ENCODE measurements around the gene OXLD1. TPM values are rescaled to one million over a fixed set of nuclear protein-coding genes. Genes with fewer than 3 reads are reported as not detected.

Gene OXLD1
- total RNA-seq, 1 experiment from 2014 or later = 78.7 TPM

DNA sequence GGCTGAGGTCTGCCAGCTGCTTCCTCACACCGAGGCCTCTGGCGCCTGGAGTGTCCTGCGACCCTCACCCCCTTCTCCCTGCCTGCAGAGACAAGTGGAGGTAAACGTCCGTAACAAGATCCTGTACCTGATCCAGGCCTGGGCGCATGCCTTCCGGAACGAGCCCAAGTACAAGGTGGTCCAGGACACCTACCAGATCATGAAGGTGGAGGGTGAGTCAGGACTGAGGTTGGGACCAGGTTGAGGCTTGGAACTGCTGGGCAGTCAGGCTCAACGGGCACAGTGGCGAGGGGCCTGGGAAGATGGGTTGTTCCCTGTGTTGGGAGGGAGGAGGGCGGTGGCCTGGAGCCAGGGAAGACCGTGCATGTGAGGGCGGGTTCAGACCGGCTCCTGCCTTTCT lies 22.2 kb upstream of the OXLD1 start:
- H3K27ac ChIP-seq (ENCODE audit: low read length) = no peak overlapping the region
- peaks cover 20% of the 10 kb centered on the region for H4K20me1 ChIP-seq (ENCODE audit: insufficient read depth, low read depth, low read length)
- no peaks in the 10 kb centered on the region for H3K9me3 ChIP-seq (ENCODE audit: low read length)
- H3K4me1 ChIP-seq (ENCODE audit: low read length) = peaks cover 17% of the 10 kb centered on the region
- no peak for DNase-seq
- H3K4me3 ChIP-seq (ENCODE audit: low read length) = no peak overlapping the region
- no peak overlapping the region for H3K9ac ChIP-seq (ENCODE audit: low read length)
- H3K4me2 ChIP-seq (ENCODE audit: low read depth, low read length, poor library complexity, severe bottlenecking) = no peak overlapping the region
- no peak overlapping the region for H2AFZ ChIP-seq (ENCODE audit: low read length)
- no peaks in the 10 kb centered on the region for H3K9me2 ChIP-seq (replicated peaks; ENCODE audit: insufficient read depth, low read length)
- H3K79me2 ChIP-seq (ENCODE audit: low read length) = peaks cover 36% of the 10 kb centered on the region
- H3K27me3 ChIP-seq (ENCODE audit: low read length) = no peaks in the 10 kb centered on the region
- H3K36me3 ChIP-seq (ENCODE audit: insufficient read depth, low read length) = peaks cover 17% of the 10 kb centered on the region; the same call in 1 of the 2 replicates

DNA sequence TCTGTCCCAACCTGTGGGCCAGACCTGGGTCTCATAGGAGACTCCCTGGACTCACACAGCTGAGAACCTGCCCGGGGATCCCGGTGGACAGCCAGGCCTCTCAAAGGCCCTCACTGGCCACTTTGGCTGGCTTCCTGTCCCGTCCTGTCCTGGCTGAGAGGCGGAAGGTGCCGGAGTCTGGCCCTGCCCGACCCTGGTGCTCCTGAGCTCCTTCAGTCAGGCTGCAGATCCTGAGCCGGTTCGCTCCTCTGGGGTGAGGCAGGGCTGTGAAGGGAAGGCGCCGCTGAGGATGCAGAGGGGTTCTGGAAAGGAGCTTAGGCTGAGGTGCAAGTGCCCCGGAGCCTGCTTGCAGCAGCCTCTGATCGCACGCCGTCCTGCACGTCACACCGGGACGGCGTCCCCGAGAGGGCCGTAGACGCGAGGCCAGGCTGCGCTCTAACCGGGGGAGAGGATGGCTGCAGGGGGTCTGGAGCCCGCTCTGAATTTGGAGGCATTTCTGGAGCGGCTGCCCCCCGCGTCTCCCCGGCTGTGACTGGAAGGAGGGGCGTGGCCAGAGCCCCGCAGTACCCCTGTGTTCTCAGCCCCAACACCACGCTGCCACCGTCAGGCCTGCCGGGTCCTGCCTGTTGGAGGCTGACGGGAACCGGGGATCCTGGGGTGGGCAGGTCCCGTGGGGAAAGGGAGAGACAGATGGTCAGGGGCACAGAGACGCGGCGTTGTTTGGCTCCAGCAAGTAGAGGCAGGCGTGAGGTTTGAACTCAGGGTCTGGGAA lies 21.6 kb upstream of the OXLD1 start:
- Histone ChIP-seq H3K9me2 (replicated peaks; ENCODE audit: insufficient read depth, low read length) (no peaks in the 10 kb centered on the region), H3K36me3 (ENCODE audit: insufficient read depth, low read length) (peaks cover 15% of the 10 kb centered on the region; the same call in 1 of the 2 replicates), H2AFZ (ENCODE audit: low read length) (no peak overlapping the region), H3K4me3 (ENCODE audit: low read length) (no peak overlapping the region), H3K9me3 (ENCODE audit: low read length) (no peaks in the 10 kb centered on the region), H3K4me1 (ENCODE audit: low read length) (peaks cover 17% of the 10 kb centered on the region), H3K79me2 (ENCODE audit: low read length) (peaks cover 42% of the 10 kb centered on the region), H4K20me1 (ENCODE audit: insufficient read depth, low read depth, low read length) (peaks cover 23% of the 10 kb centered on the region), H3K27me3 (ENCODE audit: low read length) (no peaks in the 10 kb centered on the region), H3K9ac (ENCODE audit: low read length) (no peak overlapping the region), H3K4me2 (ENCODE audit: low read depth, low read length, poor library complexity, severe bottlenecking) (no peak overlapping the region), H3K27ac (ENCODE audit: low read length) (no peak overlapping the region)
- no peak for DNase-seq

DNA sequence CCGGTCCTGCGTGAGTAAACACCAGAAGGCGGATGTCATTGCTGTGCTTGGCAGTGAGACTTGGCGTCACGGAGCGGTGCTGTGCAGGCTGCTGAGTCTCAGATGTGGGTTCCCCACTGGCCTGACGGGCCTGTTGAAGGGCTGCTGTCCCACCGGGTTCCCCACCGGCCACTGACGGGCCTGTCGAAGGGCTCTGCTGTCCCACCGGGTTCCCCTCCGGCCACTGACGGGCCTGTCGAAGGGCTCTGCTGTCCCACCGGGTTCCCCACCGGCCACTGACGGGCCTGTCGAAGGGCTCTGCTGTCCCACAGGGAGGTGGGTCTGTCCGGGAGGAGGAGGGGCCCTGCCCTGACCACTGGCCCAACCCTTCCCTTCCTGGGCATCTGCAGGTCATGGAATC lies 20.2 kb upstream of the OXLD1 start:
- peaks cover 28% of the 10 kb centered on the region for H4K20me1 ChIP-seq (ENCODE audit: insufficient read depth, low read depth, low read length)
- peaks cover 55% of the 10 kb centered on the region for H3K79me2 ChIP-seq (ENCODE audit: low read length)
- no peak overlapping the region for H2AFZ ChIP-seq (ENCODE audit: low read length)
- H3K9ac ChIP-seq (ENCODE audit: low read length) = no peak overlapping the region
- H3K36me3 ChIP-seq (ENCODE audit: insufficient read depth, low read length) = peaks cover 15% of the 10 kb centered on the region; the same call in 1 of the 2 replicates
- no peak overlapping the region for H3K4me3 ChIP-seq (ENCODE audit: low read length)
- peaks cover 23% of the 10 kb centered on the region for H3K4me1 ChIP-seq (ENCODE audit: low read length)
- no peak overlapping the region for H3K27ac ChIP-seq (ENCODE audit: low read length)
- no peak overlapping the region for H3K4me2 ChIP-seq (ENCODE audit: low read depth, low read length, poor library complexity, severe bottlenecking)
- H3K9me2 ChIP-seq (replicated peaks; ENCODE audit: insufficient read depth, low read length) = no peaks in the 10 kb centered on the region
- no peak for DNase-seq
- H3K27me3 ChIP-seq (ENCODE audit: low read length) = no peaks in the 10 kb centered on the region
- no peaks in the 10 kb centered on the region for H3K9me3 ChIP-seq (ENCODE audit: low read length)

DNA sequence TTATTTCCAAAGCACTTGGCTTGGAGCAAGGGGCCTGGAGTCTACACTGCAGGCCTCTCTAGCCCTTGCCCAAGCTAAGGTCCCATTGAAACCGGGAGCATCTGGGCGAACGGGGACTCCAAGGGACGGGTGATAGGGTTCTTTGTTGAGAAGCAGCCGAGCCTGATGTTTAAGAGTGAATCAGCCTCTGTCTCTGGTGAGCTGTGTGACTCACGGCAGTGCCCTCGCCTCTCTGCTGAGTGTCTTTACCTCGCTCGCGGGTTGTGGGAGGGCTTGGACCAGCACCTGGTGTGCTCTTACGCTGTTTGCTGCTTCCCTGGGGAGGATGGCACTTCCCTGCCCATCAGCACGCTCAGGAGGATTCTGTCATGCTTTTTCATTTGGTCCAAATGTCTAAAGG lies 18.7 kb upstream of the OXLD1 start:
- Histone ChIP-seq H3K9me2 (replicated peaks; ENCODE audit: insufficient read depth, low read length) (no peaks in the 10 kb centered on the region), H4K20me1 (ENCODE audit: insufficient read depth, low read depth, low read length) (peaks cover 28% of the 10 kb centered on the region), H3K9me3 (ENCODE audit: low read length) (no peaks in the 10 kb centered on the region), H2AFZ (ENCODE audit: low read length) (no peak overlapping the region), H3K27ac (ENCODE audit: low read length) (no peak overlapping the region), H3K9ac (ENCODE audit: low read length) (peak overlapping the region; percentile 79), H3K4me2 (ENCODE audit: low read depth, low read length, poor library complexity, severe bottlenecking) (peak overlapping the region; percentile 92), H3K79me2 (ENCODE audit: low read length) (peaks cover 57% of the 10 kb centered on the region), H3K36me3 (ENCODE audit: insufficient read depth, low read length) (peaks cover 15% of the 10 kb centered on the region; the same call in 1 of the 2 replicates), H3K27me3 (ENCODE audit: low read length) (no peaks in the 10 kb centered on the region), H3K4me1 (ENCODE audit: low read length) (peaks cover 23% of the 10 kb centered on the region), H3K4me3 (ENCODE audit: low read length) (peak overlapping the region; percentile 74)
- no peak for DNase-seq

DNA sequence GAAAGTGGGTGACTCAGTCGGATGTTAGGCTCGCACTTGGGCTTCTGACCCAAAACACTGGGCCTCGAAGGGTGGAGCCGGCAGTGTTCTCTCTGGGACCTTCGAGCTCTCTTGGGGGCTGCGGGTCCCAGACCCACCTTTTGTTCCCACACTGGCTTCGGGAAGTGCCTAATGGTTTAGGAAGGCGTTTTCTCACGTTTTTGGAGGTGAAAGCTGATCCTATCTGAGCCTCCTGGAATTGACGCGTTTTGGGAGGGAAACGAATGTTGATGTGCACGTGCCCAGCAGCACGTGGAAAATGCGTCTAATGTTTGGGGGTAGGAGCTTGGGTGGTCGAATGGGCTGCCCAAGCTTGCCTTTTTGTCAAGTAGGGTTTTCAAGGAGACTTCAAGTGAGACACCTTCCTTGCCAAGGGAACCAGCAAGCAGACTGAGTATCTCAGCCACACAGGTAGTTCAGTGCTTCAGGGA lies 18.1 kb upstream of the OXLD1 start:
- peaks cover 57% of the 10 kb centered on the region for H3K79me2 ChIP-seq (ENCODE audit: low read length)
- peaks cover 15% of the 10 kb centered on the region; the same call in 1 of the 2 replicates for H3K36me3 ChIP-seq (ENCODE audit: insufficient read depth, low read length)

DNA sequence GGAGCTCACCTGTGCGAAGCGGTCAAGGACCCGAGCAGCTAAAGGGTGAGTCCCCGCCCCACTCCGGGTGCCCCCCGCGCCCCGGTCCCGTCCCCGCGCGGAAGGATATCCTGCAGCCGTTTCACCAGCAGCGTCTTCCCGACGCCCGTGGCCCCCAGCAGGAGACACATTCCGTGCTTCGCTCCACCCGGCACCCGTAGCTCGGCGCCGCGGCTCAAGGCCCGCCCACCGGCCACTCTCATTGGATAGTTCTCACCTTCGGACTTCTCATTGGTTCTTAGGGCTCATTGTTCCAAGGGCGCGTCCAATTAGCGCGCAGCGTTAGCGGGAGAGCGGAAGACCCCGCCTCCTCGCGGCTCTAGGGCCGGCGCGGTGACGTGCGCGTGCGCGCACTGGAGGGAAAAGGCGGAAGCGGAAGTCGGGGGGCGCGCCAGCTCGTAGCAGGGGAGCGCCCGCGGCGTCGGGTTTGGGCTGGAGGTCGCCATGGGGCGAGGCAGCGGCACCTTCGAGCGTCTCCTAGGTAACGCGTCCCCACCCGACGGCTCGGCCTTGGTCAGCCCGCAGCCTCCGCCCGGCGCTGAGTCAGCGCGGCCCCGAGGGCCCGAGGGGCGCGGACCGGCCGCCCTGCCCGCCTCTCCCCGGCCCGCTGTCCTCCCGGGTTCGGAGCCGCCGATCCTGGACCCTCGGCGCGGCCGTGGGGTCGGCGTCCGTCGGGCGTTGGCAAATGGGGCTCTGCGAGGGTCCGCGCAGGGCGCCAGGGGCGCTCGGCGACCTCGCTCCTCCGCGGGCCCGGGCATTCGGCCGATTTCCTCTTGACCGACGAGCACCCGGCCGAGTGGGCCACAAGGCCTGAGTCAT lies 17.4 kb upstream of the OXLD1 start, which contains the start of the genes ARL16 and HGS:
Gene ARL16 (minus strand): TSS at position 214 of the 858 bp plus-strand sequence. CDS start 44 bp downstream, at position 170.
Gene HGS (plus strand): TSS at position 428 of the 858 bp plus-strand sequence. CDS start 56 bp downstream, at position 484.
- no peaks in the 10 kb centered on the region for H3K27me3 ChIP-seq (ENCODE audit: low read length)
- peak within 1 kb of the TSS; percentile 74 for H3K4me3 ChIP-seq (ENCODE audit: low read length)
- peak; percentile 100 for DNase-seq
- H3K36me3 ChIP-seq (ENCODE audit: insufficient read depth, low read length) = peaks cover 15% of the 10 kb centered on the region; the same call in 1 of the 2 replicates
- H3K79me2 ChIP-seq (ENCODE audit: low read length) = peaks cover 57% of the 10 kb centered on the region
- H3K9me2 ChIP-seq (replicated peaks; ENCODE audit: insufficient read depth, low read length) = no peaks in the 10 kb centered on the region
- H3K27ac ChIP-seq (ENCODE audit: low read length) = peak within 1 kb of the TSS; percentile 45; the same call in 1 of the 2 replicates
- peaks cover 23% of the 10 kb centered on the region for H3K4me1 ChIP-seq (ENCODE audit: low read length)
- peak within 1 kb of the TSS; percentile 92 for H3K4me2 ChIP-seq (ENCODE audit: low read depth, low read length, poor library complexity, severe bottlenecking)
- H3K9ac ChIP-seq (ENCODE audit: low read length) = peak within 1 kb of the TSS; percentile 96
- H4K20me1 ChIP-seq (ENCODE audit: insufficient read depth, low read depth, low read length) = peaks cover 28% of the 10 kb centered on the region
- H2AFZ ChIP-seq (ENCODE audit: low read length) = peak within 1 kb of the TSS; percentile 55; the same call in 1 of the 2 replicates
- no peaks in the 10 kb centered on the region for H3K9me3 ChIP-seq (ENCODE audit: low read length)

More for the DNA sequence above, 18.1 kb upstream of the OXLD1 start:
- H3K27ac ChIP-seq (ENCODE audit: low read length) = peak overlapping the region; percentile 21; the same call in 1 of the 2 replicates
- peaks cover 23% of the 10 kb centered on the region for H3K4me1 ChIP-seq (ENCODE audit: low read length)
- no peaks in the 10 kb centered on the region for H3K9me2 ChIP-seq (replicated peaks; ENCODE audit: insufficient read depth, low read length)
- H4K20me1 ChIP-seq (ENCODE audit: insufficient read depth, low read depth, low read length) = peaks cover 28% of the 10 kb centered on the region
- no peak overlapping the region for H2AFZ ChIP-seq (ENCODE audit: low read length)
- H3K9me3 ChIP-seq (ENCODE audit: low read length) = no peaks in the 10 kb centered on the region
- H3K27me3 ChIP-seq (ENCODE audit: low read length) = no peaks in the 10 kb centered on the region
- peak overlapping the region; percentile 92 for H3K4me2 ChIP-seq (ENCODE audit: low read depth, low read length, poor library complexity, severe bottlenecking)
- peak overlapping the region; percentile 74 for H3K4me3 ChIP-seq (ENCODE audit: low read length)
- H3K9ac ChIP-seq (ENCODE audit: low read length) = peak overlapping the region; percentile 79
- DNase-seq = no peak

DNA sequence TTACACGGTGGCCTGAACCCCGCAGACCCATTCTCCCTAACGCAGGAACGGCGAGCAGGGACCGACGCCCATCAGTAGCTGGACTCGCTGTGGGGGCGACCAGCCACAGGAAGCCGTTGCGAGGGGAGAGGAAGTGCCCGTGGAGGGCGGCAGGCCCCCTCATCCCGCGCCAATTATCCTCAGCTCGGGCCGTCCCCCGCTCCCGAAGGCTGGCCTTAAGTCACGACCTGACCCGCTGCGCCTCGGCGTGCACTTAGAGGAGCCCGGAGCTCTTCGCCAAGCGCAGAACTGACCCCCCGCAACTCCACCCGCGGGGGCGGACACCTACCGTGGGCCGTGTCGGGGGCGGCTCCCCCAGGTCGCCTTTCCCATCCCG lies 16.8 kb upstream of the OXLD1 start:
- Histone ChIP-seq H3K27ac (ENCODE audit: low read length) (peak overlapping the region; percentile 45; the same call in 1 of the 2 replicates), H2AFZ (ENCODE audit: low read length) (peak overlapping the region; percentile 55; the same call in 1 of the 2 replicates), H3K4me1 (ENCODE audit: low read length) (peaks cover 23% of the 10 kb centered on the region), H4K20me1 (ENCODE audit: insufficient read depth, low read depth, low read length) (peaks cover 28% of the 10 kb centered on the region), H3K36me3 (ENCODE audit: insufficient read depth, low read length) (peaks cover 15% of the 10 kb centered on the region; the same call in 1 of the 2 replicates), H3K4me2 (ENCODE audit: low read depth, low read length, poor library complexity, severe bottlenecking) (peak overlapping the region; percentile 76), H3K79me2 (ENCODE audit: low read length) (peaks cover 57% of the 10 kb centered on the region), H3K9me3 (ENCODE audit: low read length) (no peaks in the 10 kb centered on the region), H3K9ac (ENCODE audit: low read length) (peak overlapping the region; percentile 96), H3K4me3 (ENCODE audit: low read length) (peak overlapping the region; percentile 74), H3K9me2 (replicated peaks; ENCODE audit: insufficient read depth, low read length) (no peaks in the 10 kb centered on the region), H3K27me3 (ENCODE audit: low read length) (no peaks in the 10 kb centered on the region)
- peak; percentile 66 for DNase-seq

Data from Karpas-422 (cell line).